H1 (cell line): Measurements from ENCODE around the gene HFM1. TPM values are rescaled to one million over a fixed set of nuclear protein-coding genes. Genes with fewer than 3 reads are reported as not detected.

Source experiments
- CTCF ChIA-PET: fragments of 300-600 bp; sonication (Branson Sonifier 250); formaldehyde crosslinking; loops from one replicate; lab custom pipeline; 2021; ENCODE audit not compliant: partially characterized antibody; lab: Charles Lee
- POLR2A ChIA-PET: fragments of 300-600 bp; sonication (Branson Sonifier 250); formaldehyde crosslinking; loops from one replicate; lab custom pipeline; 2021; ENCODE audit warnings: inconsistent platforms; ENCODE audit not compliant: partially characterized antibody; lab: Charles Lee
- DNase-seq, 2 experiments: peaks; one replicate each; pipeline versions ENCODE4 v3.0.0 to v3.0.0-alpha.2; 2010 to 2022; ENCODE audit warnings: low spot score in 2 of 2, low read depth in 1 of 2, mixed read lengths in 1 of 2
- FAIRE-seq: peaks from 2 replicates; lab custom pipeline; 2011; peaks lifted over from hg19 to GRCh38; lab: Jason Lieb, UNC
- H2AFZ ChIP-seq: 2 replicates; pipeline ENCODE4 v1.8.1; 2012; ENCODE audit warnings: low read length, inconsistent platforms
- H2AK5ac ChIP-seq: 2 replicates; pipeline ENCODE4 v1.6.1; 2013; ENCODE audit warnings: low read depth, low read length
- H2BK120ac ChIP-seq: replicated peaks from 2 replicates; pipeline ENCODE3; 2013; ENCODE audit warnings: low read depth, low read length, inconsistent platforms
- H2BK12ac ChIP-seq: 2 replicates; pipeline ENCODE4 v1.6.1; 2013; ENCODE audit warnings: low read depth, low read length
- H2BK15ac ChIP-seq: 2 replicates; pipeline ENCODE4 v1.6.1; 2013; ENCODE audit warnings: low read length
- H2BK20ac ChIP-seq: 2 replicates; pipeline ENCODE4 v1.6.1; 2013; ENCODE audit warnings: low read length
- H2BK5ac ChIP-seq: 2 replicates; pipeline ENCODE4 v1.6.1; 2013; ENCODE audit warnings: low read depth, low read length
- H3K14ac ChIP-seq: 2 replicates; pipeline ENCODE4 v1.6.1; 2013; ENCODE audit warnings: inconsistent platforms; ENCODE audit not compliant: insufficient read length
- H3K18ac ChIP-seq: 2 replicates; pipeline ENCODE4 v1.6.1; 2013; ENCODE audit warnings: low read length; ENCODE audit errors: extremely low read depth
- H3K23ac ChIP-seq: 2 replicates; pipeline ENCODE4 v1.6.1; 2013; ENCODE audit warnings: inconsistent platforms; ENCODE audit not compliant: insufficient read length
- H3K23me2 ChIP-seq: 2 replicates; pipeline ENCODE4 v1.6.1; 2013; ENCODE audit warnings: low read depth, low read length
- H3K27ac ChIP-seq: 2 replicates; pipeline ENCODE4 v1.6.1; 2011; ENCODE audit warnings: low read depth, low read length, inconsistent platforms
- H3K27me3 ChIP-seq, 4 experiments: replicated peaks in 1 of 4; 1 replicate in 1 of 4; 2 replicates in 3 of 4; pipeline versions ENCODE4 v1.6.1 to v1.8.1; 2011 to 2013; ENCODE audit warnings: low read length in 3 of 4, mild to moderate bottlenecking in 3 of 4, inconsistent platforms in 2 of 4, mixed read lengths in 2 of 4, moderate library complexity in 1 of 4; ENCODE audit not compliant: control insufficient read depth in 3 of 4, insufficient read depth in 3 of 4; ENCODE audit errors: extremely low read depth in 1 of 4
- H3K36me3 ChIP-seq, 4 experiments: 2 replicates each; pipeline versions ENCODE4 v1.6.1 to v1.8.1; 2011 to 2013; ENCODE audit warnings: mild to moderate bottlenecking in 4 of 4, low read length in 3 of 4, moderate library complexity in 2 of 4, control low read depth in 1 of 4, inconsistent platforms in 1 of 4; ENCODE audit not compliant: insufficient read depth in 4 of 4, control insufficient read depth in 2 of 4
- H3K4ac ChIP-seq: replicated peaks from 2 replicates; pipeline ENCODE3; 2013; ENCODE audit warnings: low read length, low read depth, mixed read lengths, inconsistent platforms; ENCODE audit not compliant: insufficient read length
- H3K4me1 ChIP-seq, 4 experiments: replicated peaks in 1 of 4; 1 replicate in 1 of 4; 2 replicates in 3 of 4; pipeline versions ENCODE4 v1.6.1 to v1.8.1; 2011 to 2013; ENCODE audit warnings: low read length in 3 of 4, inconsistent platforms in 2 of 4, mixed read lengths in 1 of 4; ENCODE audit not compliant: insufficient read depth in 4 of 4, control insufficient read depth in 3 of 4
- H3K4me2 ChIP-seq, 2 experiments: 2 replicates each; pipeline versions ENCODE4 v1.6.1 to v1.8.1; 2011 to 2013; ENCODE audit warnings: low read depth in 2 of 2, low read length in 2 of 2, control low read depth in 1 of 2, inconsistent platforms in 1 of 2, mild to moderate bottlenecking in 1 of 2; ENCODE audit not compliant: insufficient read depth in 1 of 2
- H3K4me3 ChIP-seq, 4 experiments: fragments of 200-600, 300-600 bp in 1 of 4; sonication (generic), shearing (Covaris generic), sonication (Bioruptor Twin) in 1 of 4; 2 replicates each; pipeline versions ENCODE4 v1.5.1 to v1.8.1; 2011 to 2016; ENCODE audit warnings: low read length in 4 of 4, low read depth in 3 of 4, control low read depth in 2 of 4, inconsistent platforms in 2 of 4, mild to moderate bottlenecking in 2 of 4, mixed read lengths in 1 of 4, moderate library complexity in 1 of 4; ENCODE audit not compliant: insufficient read depth in 2 of 4; ENCODE audit errors: extremely low read depth in 1 of 4
- H3K56ac ChIP-seq: replicated peaks from 2 replicates; pipeline ENCODE3; 2013; ENCODE audit warnings: low read depth, mild to moderate bottlenecking, mixed read lengths, low read length, inconsistent platforms; ENCODE audit not compliant: insufficient read length
- H3K79me1 ChIP-seq: 2 replicates; pipeline ENCODE4 v1.6.1; 2013; ENCODE audit warnings: low read depth, low read length, control low read depth
- H3K79me2 ChIP-seq, 2 experiments: 2 replicates each; pipeline versions ENCODE4 v1.6.1 to v1.8.1; 2012 to 2013; ENCODE audit warnings: low read length in 2 of 2, mild to moderate bottlenecking in 2 of 2, inconsistent platforms in 1 of 2; ENCODE audit not compliant: insufficient read depth in 2 of 2, control insufficient read depth in 1 of 2
- H3K9ac ChIP-seq, 4 experiments: replicated peaks in 1 of 4; 1 replicate in 1 of 4; 2 replicates in 3 of 4; pipeline versions ENCODE4 v1.6.1 to v1.8.1; 2011 to 2013; ENCODE audit warnings: low read depth in 3 of 4, low read length in 3 of 4, control low read depth in 2 of 4, mild to moderate bottlenecking in 2 of 4, moderate library complexity in 2 of 4, inconsistent platforms in 1 of 4; ENCODE audit errors: extremely low read depth in 1 of 4
- H3K9me3 ChIP-seq, 2 experiments: 2 replicates each; pipeline versions ENCODE4 v1.6.1 to v1.8.1; 2012 to 2013; ENCODE audit warnings: mild to moderate bottlenecking in 2 of 2, moderate library complexity in 2 of 2, control low read depth in 1 of 2, inconsistent platforms in 1 of 2, low read depth in 1 of 2, low read length in 1 of 2, mixed read lengths in 1 of 2; ENCODE audit not compliant: insufficient read depth in 2 of 2
- H4K20me1 ChIP-seq, 2 experiments: replicated peaks in 1 of 2; 2 replicates each; pipeline versions ENCODE3 to v1.8.1; 2011 to 2013; ENCODE audit warnings: inconsistent platforms in 2 of 2, low read length in 2 of 2, mild to moderate bottlenecking in 1 of 2; ENCODE audit not compliant: insufficient read depth in 2 of 2, control insufficient read depth in 1 of 2
- H4K5ac ChIP-seq: 2 replicates; pipeline ENCODE4 v1.6.1; 2013; ENCODE audit warnings: low read length, low read depth, mixed read lengths, inconsistent platforms; ENCODE audit not compliant: insufficient read length
- H4K8ac ChIP-seq: 2 replicates; pipeline ENCODE4 v1.8.0; 2013; ENCODE audit warnings: mild to moderate bottlenecking, moderate library complexity, low read length, inconsistent platforms; ENCODE audit not compliant: insufficient read depth; ENCODE audit errors: extremely low read depth
- H4K91ac ChIP-seq: replicated peaks from 2 replicates; pipeline ENCODE3; 2013; ENCODE audit warnings: low read length, mixed read lengths, inconsistent platforms; ENCODE audit not compliant: insufficient read length
- CHD1 ChIP-seq: IDR thresholded peaks from 2 replicates; pipeline ENCODE4 v1.6.1; 2012; ENCODE audit warnings: low read depth, low read length, improper control_type of control experiment
- CREB1 ChIP-seq: IDR thresholded peaks from 2 replicates; pipeline ENCODE4 v1.6.1; 2012; ENCODE audit warnings: inconsistent platforms
- GABPA ChIP-seq: IDR thresholded peaks from 2 replicates; pipeline ENCODE4 v1.6.1; 2011; ENCODE audit warnings: mild to moderate bottlenecking, low read length, moderate library complexity, borderline replicate concordance; ENCODE audit not compliant: insufficient read depth
- POU5F1 ChIP-seq: IDR thresholded peaks from 2 replicates; pipeline ENCODE4 v1.6.1; 2011; ENCODE audit warnings: low read depth, mild to moderate bottlenecking, low read length, moderate library complexity
- RFX5 ChIP-seq: IDR thresholded peaks from 2 replicates; pipeline ENCODE4 v1.6.1; 2011; ENCODE audit warnings: low read depth, low read length, improper control_type of control experiment, borderline replicate concordance
- SP2 ChIP-seq: IDR thresholded peaks from 2 replicates; pipeline ENCODE4 v1.6.1; 2012; ENCODE audit warnings: mild to moderate bottlenecking, low read length, inconsistent platforms
- SP4 ChIP-seq: IDR thresholded peaks from 2 replicates; pipeline ENCODE4 v1.6.1; 2012; ENCODE audit warnings: low read length, inconsistent platforms
- TAF1 ChIP-seq: IDR thresholded peaks from 2 replicates; pipeline ENCODE4 v1.6.1; 2011; ENCODE audit warnings: mild to moderate bottlenecking, low read depth, low read length
- WGBS, 2 experiments: shearing (Covaris generic) in 1 of 2; methylation state at CpG; one replicate each; pipeline versions ENCODE4 v1.1.6 to v1.1.7; 2013 to 2015; ENCODE audit warnings: low lambda C conversion rate in 2 of 2, mixed read lengths in 2 of 2, inconsistent platforms in 1 of 2, low coverage in 1 of 2, missing lambda C conversion rate in 1 of 2; ENCODE audit not compliant: insufficient replicate concordance in 2 of 2, insufficient coverage in 1 of 2, insufficient read length in 1 of 2; ENCODE audit errors: extremely low coverage in 1 of 2, missing lambda C conversion rate in 1 of 2; 5-methylcytosine and 5-hydroxymethylcytosine counted together
- polyA plus RNA-seq, 7 experiments: library from polyadenylated mRNA; depleted of rRNA in 3 of 7; stranded (reverse) in 5 of 7; unstranded in 2 of 7; fragments of >200 nt in 5 of 7; fragments of 200-250 nt in 2 of 7; gene quantifications; 1 replicate in 5 of 7; 2 replicates in 1 of 7; 4 replicates in 1 of 7; pipeline versions ENCODE4 v1.2.1 to v1.2.3, GENCODE V29; 2011 to 2013; ENCODE audit warnings: missing spikeins in 2 of 7, mixed read lengths in 2 of 7
- total RNA-seq: library from RNA; stranded (reverse); fragmentation: NEBNext Ultra II Directional; extraction: Animal tissue kit (Norgen Biotek cat#: 25700); gene quantifications from 2 replicates; pipeline ENCODE4 v1.2.1, GENCODE V29; 2021
- TF ChIP-seq, protein P1 (sequence below): IDR thresholded peaks from 2 replicates; pipeline ENCODE4 v1.6.1; 2012; ENCODE audit warnings: low read length, inconsistent platforms

HFM1 gene
- total and polyA plus RNA-seq, 2 of the 8 experiments (the other 6 are each of a cell fraction or from before 2014, with no cell fraction given), result 0.23 to 1.2 TPM

DNA sequence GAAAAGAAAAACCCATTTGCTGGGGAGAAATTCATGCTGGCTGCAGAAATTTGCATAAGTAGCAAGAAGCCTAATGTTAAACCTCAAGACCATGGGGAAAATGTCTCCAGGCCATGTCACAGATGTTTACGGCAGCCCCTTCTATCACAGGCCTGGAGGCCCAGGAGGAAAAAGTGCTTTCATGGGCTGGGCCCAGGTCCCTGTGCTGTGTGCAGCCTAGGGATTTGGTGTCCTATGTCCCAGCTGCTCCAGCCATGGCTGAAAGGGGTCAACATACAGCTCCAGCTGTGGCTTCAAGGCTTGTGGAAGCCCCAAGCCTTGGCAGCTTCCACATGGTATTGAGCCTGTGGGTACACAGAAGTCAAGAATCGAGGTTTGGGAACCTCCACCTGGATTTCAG is 93.0 kb downstream of the HFM1 start:
- POLR2A ChIA-PET, result no interaction called here
- Histone ChIP-seq H2BK120ac (no peak overlapping the region), H3K36me3 (no peaks in the 10 kb centered on the region), H2BK15ac (no peak overlapping the region), H2BK12ac (no peak overlapping the region), H3K4me1 (no peaks in the 10 kb centered on the region), H3K27me3 (no peaks in the 10 kb centered on the region), H2AFZ (no peak overlapping the region), H3K9ac (no peak overlapping the region), H3K9me3 (peaks cover 7 to 12% of the 10 kb centered on the region in 2 experiments; a peak in 3 of 4 replicates), H2AK5ac (no peak overlapping the region), H3K23ac (no peak overlapping the region), H4K91ac (no peak overlapping the region), H3K79me2 (no peaks in the 10 kb centered on the region), H3K4ac (no peak overlapping the region), H3K79me1 (no peaks in the 10 kb centered on the region), H3K27ac (no peak overlapping the region), H4K20me1 (no peaks in the 10 kb centered on the region), H3K56ac (no peak overlapping the region), H2BK5ac (no peak overlapping the region), H3K18ac (no peak overlapping the region), H4K8ac (no peak overlapping the region), H3K4me2 (no peak overlapping the region), H3K4me3 (no peak overlapping the region), H2BK20ac (no peak overlapping the region), H3K23me2 (no peaks in the 10 kb centered on the region), H3K14ac (no peak overlapping the region), H4K5ac (no peak overlapping the region)
- no peak for FAIRE-seq
- DNase-seq, result no peak
- TF ChIP-seq TAF1 (no peak), RFX5 (no peak), SP2 (no peak), SP4 (no peak), POU5F1 (no peak), CREB1 (no peak), CHD1 (no peak), GABPA (no peak)
- TF ChIP-seq, protein P1, sequence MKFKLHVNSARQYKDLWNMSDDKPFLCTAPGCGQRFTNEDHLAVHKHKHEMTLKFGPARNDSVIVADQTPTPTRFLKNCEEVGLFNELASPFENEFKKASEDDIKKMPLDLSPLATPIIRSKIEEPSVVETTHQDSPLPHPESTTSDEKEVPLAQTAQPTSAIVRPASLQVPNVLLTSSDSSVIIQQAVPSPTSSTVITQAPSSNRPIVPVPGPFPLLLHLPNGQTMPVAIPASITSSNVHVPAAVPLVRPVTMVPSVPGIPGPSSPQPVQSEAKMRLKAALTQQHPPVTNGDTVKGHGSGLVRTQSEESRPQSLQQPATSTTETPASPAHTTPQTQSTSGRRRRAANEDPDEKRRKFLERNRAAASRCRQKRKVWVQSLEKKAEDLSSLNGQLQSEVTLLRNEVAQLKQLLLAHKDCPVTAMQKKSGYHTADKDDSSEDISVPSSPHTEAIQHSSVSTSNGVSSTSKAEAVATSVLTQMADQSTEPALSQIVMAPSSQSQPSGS, result no peak
- CTCF ChIA-PET, result no interaction called here
- 100% methylated on average over 2 of the region's 2 CpGs; no CpG with 5 or more reads in 1 of the 2 experiments for WGBS, 2 experiments
